Right cardiac atrium (tissue), 5 donors: ENCODE measurements around the gene BTNL8. TPM values are rescaled to one million over a fixed set of nuclear protein-coding genes. Genes with fewer than 3 reads are reported as not detected.

Experiments used
- polyA plus RNA-seq: library from polyadenylated mRNA; stranded (reverse); fragments of 200-250 nt; gene quantifications from one replicate; pipeline ENCODE4 v1.2.3, GENCODE V29; 2013
- total RNA-seq, 4 donors: library from RNA; stranded (reverse); fragmentation: NEBNext Ultra II Directional; extraction: Animal tissue kit (Norgen Biotek cat#: 25700); gene quantifications; one replicate each; pipeline ENCODE4 v1.2.1, GENCODE V29; 2021
- donor health status: healthy with polysubstance abuse.
- donor health status: DM: no; HTN: yes; CAD: no.
- donor health status: DM: no; HTN: no; CAD: no.
- donor health status: DM: no; HTN: yes; CAD: no; lungs with severe emphysema.
- donor health status: DM: yes; HTN: yes; CAD: no.

The BTNL8 gene
- total and polyA plus RNA-seq, 5 donors: 0.16 to 0.31 (median 0.24) TPM; not detected in 2

Other genes with a start within 250 kb of the BTNL8 start
- 1 to 10 TPM; 2.0 to 3.3 (median 3.3) TPM for gene FLT4, start 249.6 kb upstream of the BTNL8 start, total RNA-seq
- 4.8 TPM for gene FLT4, start 249.6 kb upstream of the BTNL8 start, polyA plus RNA-seq
- not detected for gene OR2Y1, start 159.1 kb upstream of the BTNL8 start, total RNA-seq
- gene OR2Y1, start 159.1 kb upstream of the BTNL8 start, polyA plus RNA-seq: not detected
- gene MGAT1, start 96.4 kb upstream of the BTNL8 start, total RNA-seq: 100 to 1,000 TPM in 1 of 4 donors, 10 to 100 TPM in 3; 74.3 to 119 (median 82.7) TPM
- 87.6 TPM for gene MGAT1, start 96.4 kb upstream of the BTNL8 start, polyA plus RNA-seq
- 10 to 100 TPM; 19.7 to 22.8 (median 20.6) TPM for gene ZFP62, start 37.9 kb upstream of the BTNL8 start, total RNA-seq
- 12.0 TPM for gene ZFP62, start 37.9 kb upstream of the BTNL8 start, polyA plus RNA-seq
- under 1 TPM in 1 of 4 donors, not detected in 3; 0.11 TPM for gene BTNL3, start 89.7 kb downstream of the BTNL8 start, total RNA-seq
- gene BTNL3, start 89.7 kb downstream of the BTNL8 start, polyA plus RNA-seq: 0.11 TPM
- 10 to 100 TPM in 3 of 4 donors, 1 to 10 TPM in 1; 8.0 to 44.4 (median 26.8) TPM for gene BTNL9, start 141.1 kb downstream of the BTNL8 start, total RNA-seq
- 57.8 TPM for gene BTNL9, start 141.1 kb downstream of the BTNL8 start, polyA plus RNA-seq
- not detected for gene OR2V1, start 232.0 kb downstream of the BTNL8 start, total RNA-seq
- not detected for gene OR2V1, start 232.0 kb downstream of the BTNL8 start, polyA plus RNA-seq
- gene OR2V2, start 248.4 kb downstream of the BTNL8 start, total RNA-seq: not detected
- not detected for gene OR2V2, start 248.4 kb downstream of the BTNL8 start, polyA plus RNA-seq